Neural cell (in vitro differentiated cells): ENCODE results near the gene NSDHL.

Experiments used
- CTCF ChIP-seq: fragments of 450-650 bp; IDR thresholded peaks from 2 replicates; pipeline ENCODE4 v1.5.1; 2014; ENCODE audit warnings: antibody characterized with exemption, mild to moderate bottlenecking, moderate library complexity; ENCODE audit not compliant: poor library complexity, severe bottlenecking
- POLR2AphosphoS5 ChIP-seq: IDR thresholded peaks from 2 replicates; pipeline ENCODE4 v1.6.1; 2012
- TAF1 ChIP-seq: IDR thresholded peaks from 2 replicates; pipeline ENCODE4 v1.6.1; 2012; ENCODE audit warnings: low read depth

GRCh38 chrX:152832520-152832919 lies 1.7 kb downstream of the NSDHL start:
- TF ChIP-seq CTCF: no peak
- no peak for TF ChIP-seq TAF1
- TF ChIP-seq POLR2AphosphoS5: no peak
